Lower leg skin (tissue), 4 donors: ENCODE measurements around the gene SCLT1. TPM values are rescaled to one million over a fixed set of nuclear protein-coding genes. Genes with fewer than 3 reads are reported as not detected.
A peak's percentile ranks its signal among the peaks of the same experiment; 100 is the strongest.

Experiments used
- DNase-seq, 2 donors: peaks; one replicate each; pipeline ENCODE4 v3.0.0-alpha.2; 2019; ENCODE audit warnings: low spot score in 2 of 2
- H3K4me3 ChIP-seq: fragments of 200-600 bp; sonication (generic); 2 replicates; pipeline ENCODE4 v1.5.1; 2017; ENCODE audit warnings: mild to moderate bottlenecking, low read depth; ENCODE audit not compliant: poor library complexity, severe bottlenecking
- CTCF ChIP-seq, 3 donors: fragments of 450-650 bp; IDR thresholded peaks; one replicate each; pipeline ENCODE4 v1.5.1; 2016; ENCODE audit warnings: antibody characterized with exemption in 3 of 3, mild to moderate bottlenecking in 3 of 3, moderate library complexity in 2 of 3
- POLR2A ChIP-seq, 2 donors: fragments of 450-650 bp; IDR thresholded peaks; one replicate each; pipeline ENCODE4 v1.6.1; 2016 to 2017; ENCODE audit warnings: antibody characterized with exemption in 2 of 2, mild to moderate bottlenecking in 1 of 2, moderate library complexity in 1 of 2
- WGBS, 2 donors: methylation state at CpG; one replicate each; pipeline ENCODE4 v1.1.5; 2018; 5-methylcytosine and 5-hydroxymethylcytosine counted together
- intact Hi-C: fragments of 100-400 bp; cut with DNase I; formaldehyde crosslinking; loops from one replicate; pipeline ENCODE4 v1.15.0; 2023; ENCODE audit warnings: low total_unique reads
- total RNA-seq, 4 donors: library from RNA; depleted of rRNA; stranded (reverse); fragments of >200 nt; gene quantifications; one replicate each; pipeline ENCODE4 v1.1.0, GENCODE V29; 2016

SCLT1 gene
- total RNA-seq, 4 donors from 2014 or later, result 4.4 to 8.6 (median 6.8) TPM

- peak in 1 of 2 donors; percentile 76 for DNase-seq
- no peak overlapping the region for H3K4me3 ChIP-seq
- WGBS, 2 donors, result 57 to 64% methylated on average over 8 of the region's 8 CpGs
- intact Hi-C loops, result no loop called here
- TF ChIP-seq CTCF (IDR thresholded peaks at IDR 0.05) (no peak), POLR2A (IDR thresholded peaks at IDR 0.05) (no peak)
These were observed 257.7 kb downstream of the SCLT1 start for GRCh38 chr4:128835498-128836222.

Other genes starting within 250 kb of the SCLT1 start
- gene C4orf33, start 2.6 kb upstream of the SCLT1 start, total RNA-seq, result 1 to 10 TPM; 3.7 to 8.5 (median 7.0) TPM